Endothelial cell (in vitro differentiated cells): ENCODE results near the gene LMOD1. TPM values are rescaled to one million over a fixed set of nuclear protein-coding genes. Genes with fewer than 3 reads are reported as not detected.
"Not testable (repeated sequence)": the region's sequence is repeated elsewhere in the genome, so short reads cannot be mapped to it uniquely, and the experiment has no call there.

Source experiments
- DNase-seq: peaks from one replicate; pipeline ENCODE4 v3.0.0; 2021; ENCODE audit warnings: low spot score
- H3K27ac Mint-ChIP-seq: one replicate; pipeline ENCODE4 v1.8.0; 2021; ENCODE audit warnings: mixed read lengths, inconsistent platforms; ENCODE audit not compliant: unreplicated experiment
- H3K27me3 Mint-ChIP-seq: one replicate; pipeline ENCODE4 v1.8.0; 2021; ENCODE audit warnings: mild to moderate bottlenecking, moderate library complexity, mixed read lengths, inconsistent platforms; ENCODE audit not compliant: unreplicated experiment
- H3K36me3 Mint-ChIP-seq: one replicate; pipeline ENCODE4 v1.8.0; 2021; ENCODE audit warnings: mild to moderate bottlenecking, low read depth, mixed read lengths, inconsistent platforms; ENCODE audit not compliant: unreplicated experiment
- H3K4me1 Mint-ChIP-seq: one replicate; pipeline ENCODE4 v1.8.0; 2021; ENCODE audit warnings: mild to moderate bottlenecking, mixed read lengths, inconsistent platforms; ENCODE audit not compliant: unreplicated experiment
- H3K4me3 Mint-ChIP-seq: one replicate; pipeline ENCODE4 v1.8.0; 2021; ENCODE audit warnings: mild to moderate bottlenecking, mixed read lengths, inconsistent platforms; ENCODE audit not compliant: unreplicated experiment
- H3K9me3 Mint-ChIP-seq: one replicate; pipeline ENCODE4 v1.8.0; 2021; ENCODE audit warnings: mixed read lengths, inconsistent platforms; ENCODE audit not compliant: unreplicated experiment
- total RNA-seq: library from RNA; stranded (reverse); fragmentation: NEBNext Ultra II Directional; extraction: Animal tissue kit (Norgen Biotek cat#: 25700); gene quantifications from one replicate; pipeline ENCODE4 v1.2.1, GENCODE V29; 2021; ENCODE audit not compliant: unreplicated experiment
- TF ChIP-seq, protein P1 (sequence below): fragments of 200-600 bp; sonication (generic); IDR thresholded peaks from one replicate; pipeline ENCODE4 v1.5.0; 2021; ENCODE audit warnings: antibody characterized with exemption; ENCODE audit not compliant: unreplicated experiment

Gene LMOD1
- total RNA-seq, 1 donor from 2014 or later: not detected

DNA sequence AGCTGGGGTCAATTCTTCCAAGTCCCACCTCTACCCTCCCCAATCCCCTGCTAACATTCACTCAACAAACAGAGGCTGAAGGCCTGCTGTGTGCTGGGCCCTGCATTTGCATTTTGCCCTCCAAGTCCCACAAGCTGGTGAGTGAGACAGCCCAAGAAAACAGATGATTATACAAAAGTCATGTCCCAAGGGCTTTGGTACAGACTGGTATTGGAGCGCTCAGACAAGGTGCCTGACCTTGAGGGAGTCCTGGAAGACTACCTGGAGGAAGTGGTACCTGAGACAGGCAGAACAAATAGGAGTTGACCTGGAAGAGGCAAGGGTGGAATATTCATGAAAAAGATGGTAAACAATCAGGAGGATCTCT lies 4.2 kb downstream of the LMOD1 start:
- Mint-ChIP-seq H3K9me3 (no peaks in the 10 kb centered on the region), H3K27ac (no peak overlapping the region), H3K36me3 (no peaks in the 10 kb centered on the region), H3K4me3 (no peak overlapping the region), H3K4me1 (peaks cover 29% of the 10 kb centered on the region), H3K27me3 (peaks cover 8% of the 10 kb centered on the region)
- TF ChIP-seq, protein P1, sequence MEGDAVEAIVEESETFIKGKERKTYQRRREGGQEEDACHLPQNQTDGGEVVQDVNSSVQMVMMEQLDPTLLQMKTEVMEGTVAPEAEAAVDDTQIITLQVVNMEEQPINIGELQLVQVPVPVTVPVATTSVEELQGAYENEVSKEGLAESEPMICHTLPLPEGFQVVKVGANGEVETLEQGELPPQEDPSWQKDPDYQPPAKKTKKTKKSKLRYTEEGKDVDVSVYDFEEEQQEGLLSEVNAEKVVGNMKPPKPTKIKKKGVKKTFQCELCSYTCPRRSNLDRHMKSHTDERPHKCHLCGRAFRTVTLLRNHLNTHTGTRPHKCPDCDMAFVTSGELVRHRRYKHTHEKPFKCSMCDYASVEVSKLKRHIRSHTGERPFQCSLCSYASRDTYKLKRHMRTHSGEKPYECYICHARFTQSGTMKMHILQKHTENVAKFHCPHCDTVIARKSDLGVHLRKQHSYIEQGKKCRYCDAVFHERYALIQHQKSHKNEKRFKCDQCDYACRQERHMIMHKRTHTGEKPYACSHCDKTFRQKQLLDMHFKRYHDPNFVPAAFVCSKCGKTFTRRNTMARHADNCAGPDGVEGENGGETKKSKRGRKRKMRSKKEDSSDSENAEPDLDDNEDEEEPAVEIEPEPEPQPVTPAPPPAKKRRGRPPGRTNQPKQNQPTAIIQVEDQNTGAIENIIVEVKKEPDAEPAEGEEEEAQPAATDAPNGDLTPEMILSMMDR: no peak
- no peak for DNase-seq

DNA sequence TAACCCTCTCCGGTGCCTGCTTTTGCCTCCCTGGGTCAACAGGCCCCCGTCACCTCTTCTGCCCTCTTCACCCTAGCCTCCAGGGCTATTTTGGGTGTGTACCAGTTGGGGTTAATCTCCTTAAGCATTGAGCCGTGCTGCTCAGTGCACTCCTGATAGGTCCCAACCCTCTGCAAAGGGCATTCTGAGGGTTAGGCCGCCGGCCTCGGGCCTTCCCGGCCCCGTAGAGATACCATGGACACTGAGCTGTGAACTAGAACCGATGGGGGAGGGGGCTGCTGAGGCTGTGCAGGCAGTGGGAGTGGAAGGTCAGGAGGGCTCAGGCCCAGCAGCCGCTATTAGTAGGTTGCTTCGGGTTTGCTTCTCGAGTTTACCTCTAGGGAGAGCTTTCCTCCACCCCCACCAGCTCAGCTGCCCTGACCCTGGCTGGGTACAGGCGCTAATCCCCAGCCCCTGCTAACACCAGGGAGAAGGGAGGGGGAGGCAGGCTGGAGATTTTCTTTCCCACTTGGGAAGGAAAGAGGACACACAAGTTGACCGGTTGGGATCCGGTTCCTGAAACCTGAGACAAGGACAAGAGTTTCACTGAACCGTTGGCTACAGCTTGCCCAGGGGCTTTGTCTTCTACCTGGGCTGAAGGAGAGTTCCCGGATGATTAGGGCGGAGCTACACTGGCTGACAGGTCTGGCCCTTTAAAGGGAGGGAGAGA lies 4.8 kb downstream of the LMOD1 start:
- no peak overlapping the region for H3K4me3 Mint-ChIP-seq
- DNase-seq: peak; percentile 42
- TF ChIP-seq, protein P1: no peak
- peaks cover 6% of the 10 kb centered on the region for H3K27me3 Mint-ChIP-seq
- peaks cover 25% of the 10 kb centered on the region for H3K4me1 Mint-ChIP-seq
- H3K36me3 Mint-ChIP-seq: no peaks in the 10 kb centered on the region
- H3K9me3 Mint-ChIP-seq: no peaks in the 10 kb centered on the region
- peak overlapping the region; percentile 57 for H3K27ac Mint-ChIP-seq

DNA sequence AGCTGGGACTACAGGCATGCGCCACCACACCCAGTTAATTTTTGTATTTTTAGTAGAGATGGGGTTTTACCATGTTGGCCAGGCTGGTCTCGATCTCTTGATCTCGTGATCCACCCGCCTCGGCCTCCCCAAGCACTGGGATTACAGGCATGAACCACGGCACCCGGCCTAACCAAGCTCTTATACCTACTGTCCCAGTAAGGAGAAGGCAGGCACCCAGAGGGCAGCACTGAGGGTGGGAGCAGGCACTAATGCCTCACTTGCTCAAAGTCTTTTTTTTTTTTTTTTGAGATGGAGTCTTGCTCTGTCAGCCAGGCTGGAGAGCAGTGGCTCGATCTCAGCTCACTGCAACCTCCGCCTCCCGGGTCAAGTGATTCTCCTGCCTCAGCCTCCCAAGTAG lies 6.0 kb downstream of the LMOD1 start:
- not testable (repeated sequence) for H3K27ac Mint-ChIP-seq, H3K36me3 Mint-ChIP-seq, DNase-seq, H3K9me3 Mint-ChIP-seq, H3K4me3 Mint-ChIP-seq, H3K27me3 Mint-ChIP-seq
- peaks cover 14% of the 10 kb centered on the region for H3K4me1 Mint-ChIP-seq

DNA sequence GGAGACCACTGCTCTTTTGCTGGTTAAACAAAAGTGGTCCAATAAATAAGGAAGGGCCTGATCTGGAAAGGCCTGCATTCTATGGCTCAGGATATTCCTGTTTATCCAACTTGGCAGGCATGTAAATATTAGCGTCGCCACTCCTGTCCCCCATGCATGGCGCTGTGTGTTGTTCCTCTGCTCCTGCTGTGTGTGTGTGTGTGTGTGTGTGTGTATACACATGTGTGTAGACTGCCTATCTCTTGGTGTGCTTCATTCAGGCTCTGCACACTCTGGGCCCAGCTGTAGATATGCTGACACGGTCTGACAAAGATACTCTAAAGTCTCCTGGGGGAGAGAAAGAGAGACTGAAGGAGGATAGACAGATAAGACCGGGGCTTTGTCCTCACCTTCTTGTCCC lies 6.8 kb downstream of the LMOD1 start:
- TF ChIP-seq, protein P1: no peak
- Mint-ChIP-seq H3K9me3 (no peaks in the 10 kb centered on the region), H3K4me3 (no peak overlapping the region), H3K36me3 (no peaks in the 10 kb centered on the region), H3K4me1 (peaks cover 11% of the 10 kb centered on the region), H3K27ac (no peak overlapping the region), H3K27me3 (peaks cover 1% of the 10 kb centered on the region)
- no peak for DNase-seq

DNA sequence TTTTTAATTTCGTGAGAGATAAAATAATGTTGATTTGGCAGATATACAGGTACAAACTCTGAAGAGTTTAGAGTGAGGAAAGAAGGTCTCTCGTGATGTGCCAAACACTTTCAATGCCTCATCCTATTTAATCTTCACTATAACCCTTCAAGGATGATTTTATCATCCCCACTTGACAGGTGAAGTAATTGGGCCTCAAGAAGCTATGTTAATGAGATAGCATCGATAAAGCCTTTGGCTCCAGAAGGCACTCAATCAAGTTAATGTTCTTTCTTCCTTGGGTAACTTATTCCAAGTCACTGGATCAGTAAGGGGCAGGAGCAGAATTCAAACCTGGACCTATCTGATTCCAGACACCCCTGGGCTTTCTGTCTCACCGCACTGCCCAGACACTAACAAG lies 7.2 kb downstream of the LMOD1 start:
- Mint-ChIP-seq H3K4me1 (peaks cover 11% of the 10 kb centered on the region), H3K9me3 (no peaks in the 10 kb centered on the region), H3K27me3 (peaks cover 1% of the 10 kb centered on the region), H3K4me3 (no peak overlapping the region), H3K36me3 (no peaks in the 10 kb centered on the region), H3K27ac (no peak overlapping the region)
- no peak for DNase-seq
- TF ChIP-seq, protein P1: no peak
